ENCODE data around the gene HOXC9. TPM values are rescaled to one million over a fixed set of nuclear protein-coding genes. Genes with fewer than 3 reads are reported as not detected.

The HOXC9 gene
- total RNA-seq, 1 donor from 2014 or later = not detected

DNA sequence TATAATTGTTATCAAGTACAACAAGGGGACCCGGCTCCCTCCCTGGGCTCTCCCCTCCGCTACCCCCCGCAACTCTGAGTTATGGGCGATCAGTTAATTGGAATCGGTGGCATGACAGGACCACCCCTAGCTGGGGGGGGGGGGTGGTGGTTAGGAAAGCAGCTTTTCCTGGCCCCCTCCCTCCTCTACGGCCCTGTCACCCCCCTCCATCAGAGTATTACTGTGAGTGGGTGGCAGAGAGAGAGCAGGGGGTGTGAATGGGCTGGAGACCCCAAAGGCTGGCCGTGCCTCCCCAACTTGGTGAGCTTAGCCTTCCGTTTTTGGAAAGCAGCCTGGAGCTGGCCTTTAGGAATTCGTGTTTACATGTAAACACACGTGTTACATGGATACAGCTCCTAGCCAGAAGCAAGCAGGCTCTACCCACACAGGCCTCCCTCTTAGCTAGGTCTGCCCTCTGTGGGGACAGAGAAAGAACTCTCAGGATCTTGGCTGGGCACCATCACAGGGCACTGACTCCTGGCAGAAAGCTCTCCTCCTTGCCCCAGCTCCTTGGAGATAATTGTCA, 52.6 kb downstream of the HOXC9 start:
- Mint-ChIP-seq H3K4me1 (peaks cover 54% of the 10 kb centered on the region), H3K27ac (peak overlapping the region; percentile 89), H3K9me3 (no peaks in the 10 kb centered on the region), H3K27me3 (peaks cover 39% of the 10 kb centered on the region), H3K4me3 (peak overlapping the region; percentile 88), H3K36me3 (ENCODE audit: low read depth) (no peaks in the 10 kb centered on the region)
- POLR2A ChIA-PET = interaction anchor here (0.7 to 3.7 kb wide), 11 partner anchors 8 to 227 kb away, joined by 3 to 29 read pairs (median 9); partner anchors contain the start of genes CBX5, HNRNPA1 and SMUG1
- no peak for TF ChIP-seq CTCF (IDR thresholded peaks at IDR 0.05)
- CTCF ChIA-PET = interaction anchor here (0.7 to 2.7 kb wide), 7 partner anchors 12 to 155 kb away, joined by 3 to 15 read pairs (median 4); partner anchors contain the start of gene HOXC5
- DNase-seq (no peak), ATAC-seq (ENCODE audit: low read depth) (no peak)
- intact Hi-C loops (cut with micrococcal nuclease) = loop anchor here (1.0 to 5.0 kb wide), 6 partner anchors 18 to 326 kb away; partner anchors contain the start of genes CALCOCO1, CBX5, HNRNPA1 and HOXC12

Other genes starting within 250 kb of the HOXC9 start
- not detected in 2 replicates for gene CISTR, start 248.2 kb upstream of the HOXC9 start, total RNA-seq
- not detected in 2 replicates for gene HOXC13, start 61.3 kb upstream of the HOXC9 start, total RNA-seq
- not detected in 2 replicates for gene HOXC12, start 45.3 kb upstream of the HOXC9 start, total RNA-seq
- gene HOXC11, start 27.0 kb upstream of the HOXC9 start, total RNA-seq = not detected in 2 replicates
- not detected in 2 replicates for gene HOTAIR, start 25.2 kb upstream of the HOXC9 start, total RNA-seq
- not detected in 2 replicates for gene HOXC10, start 15.0 kb upstream of the HOXC9 start, total RNA-seq
- not detected in 2 replicates for gene HOXC8, start 8.8 kb downstream of the HOXC9 start, total RNA-seq
- gene HOXC6, start 28.3 kb downstream of the HOXC9 start, total RNA-seq = not detected in 2 replicates
- gene HOXC5, start 32.9 kb downstream of the HOXC9 start, total RNA-seq = not detected in 2 replicates
- 4.3 and 4.8 TPM in 2 replicates for gene HOXC4, start 53.7 kb downstream of the HOXC9 start, total RNA-seq
- 31.2 and 38.6 TPM in 2 replicates for gene SMUG1, start 188.8 kb downstream of the HOXC9 start, total RNA-seq

Data from activated B cell treated with CpG ODN at 0.5 μM for 24 hours (primary cell).